Frontal cortex (tissue), 4 donors: ENCODE results near the gene STXBP3. TPM values are rescaled to one million over a fixed set of nuclear protein-coding genes. Genes with fewer than 3 reads are reported as not detected.
"Not testable (repeated sequence)": the region's sequence is repeated elsewhere in the genome, so short reads cannot be mapped to it uniquely, and the experiment has no call there.

Experiments
- DNase-seq, 2 donors: peaks; one replicate each; pipeline ENCODE4 v3.0.0; 2012; ENCODE audit warnings: low spot score in 2 of 2
- FAIRE-seq: peaks from 2 replicates; lab custom pipeline; 2012; peaks lifted over from hg19 to GRCh38; lab: Jason Lieb, UNC
- total RNA-seq: library from RNA; depleted of rRNA; stranded (reverse); fragments of >200 nt; gene quantifications from one replicate; pipeline ENCODE4 v1.2.3, GENCODE V29; 2014
- donor health status: control.
- donor health status: control.
- donor health status: control.

STXBP3 gene, protein sequence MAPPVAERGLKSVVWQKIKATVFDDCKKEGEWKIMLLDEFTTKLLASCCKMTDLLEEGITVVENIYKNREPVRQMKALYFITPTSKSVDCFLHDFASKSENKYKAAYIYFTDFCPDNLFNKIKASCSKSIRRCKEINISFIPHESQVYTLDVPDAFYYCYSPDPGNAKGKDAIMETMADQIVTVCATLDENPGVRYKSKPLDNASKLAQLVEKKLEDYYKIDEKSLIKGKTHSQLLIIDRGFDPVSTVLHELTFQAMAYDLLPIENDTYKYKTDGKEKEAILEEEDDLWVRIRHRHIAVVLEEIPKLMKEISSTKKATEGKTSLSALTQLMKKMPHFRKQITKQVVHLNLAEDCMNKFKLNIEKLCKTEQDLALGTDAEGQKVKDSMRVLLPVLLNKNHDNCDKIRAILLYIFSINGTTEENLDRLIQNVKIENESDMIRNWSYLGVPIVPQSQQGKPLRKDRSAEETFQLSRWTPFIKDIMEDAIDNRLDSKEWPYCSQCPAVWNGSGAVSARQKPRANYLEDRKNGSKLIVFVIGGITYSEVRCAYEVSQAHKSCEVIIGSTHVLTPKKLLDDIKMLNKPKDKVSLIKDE
- total RNA-seq, result 31.0 TPM

- FAIRE-seq (peak; percentile 13), DNase-seq (peak; percentile 96 to 97)
These were observed at the start of gene STXBP3 for GRCh38 chr1:108746382-108747170. STXBP3 (plus strand) TSS chr1:108746674; CDS start chr1:108746738, 64 bp downstream.

DNA sequence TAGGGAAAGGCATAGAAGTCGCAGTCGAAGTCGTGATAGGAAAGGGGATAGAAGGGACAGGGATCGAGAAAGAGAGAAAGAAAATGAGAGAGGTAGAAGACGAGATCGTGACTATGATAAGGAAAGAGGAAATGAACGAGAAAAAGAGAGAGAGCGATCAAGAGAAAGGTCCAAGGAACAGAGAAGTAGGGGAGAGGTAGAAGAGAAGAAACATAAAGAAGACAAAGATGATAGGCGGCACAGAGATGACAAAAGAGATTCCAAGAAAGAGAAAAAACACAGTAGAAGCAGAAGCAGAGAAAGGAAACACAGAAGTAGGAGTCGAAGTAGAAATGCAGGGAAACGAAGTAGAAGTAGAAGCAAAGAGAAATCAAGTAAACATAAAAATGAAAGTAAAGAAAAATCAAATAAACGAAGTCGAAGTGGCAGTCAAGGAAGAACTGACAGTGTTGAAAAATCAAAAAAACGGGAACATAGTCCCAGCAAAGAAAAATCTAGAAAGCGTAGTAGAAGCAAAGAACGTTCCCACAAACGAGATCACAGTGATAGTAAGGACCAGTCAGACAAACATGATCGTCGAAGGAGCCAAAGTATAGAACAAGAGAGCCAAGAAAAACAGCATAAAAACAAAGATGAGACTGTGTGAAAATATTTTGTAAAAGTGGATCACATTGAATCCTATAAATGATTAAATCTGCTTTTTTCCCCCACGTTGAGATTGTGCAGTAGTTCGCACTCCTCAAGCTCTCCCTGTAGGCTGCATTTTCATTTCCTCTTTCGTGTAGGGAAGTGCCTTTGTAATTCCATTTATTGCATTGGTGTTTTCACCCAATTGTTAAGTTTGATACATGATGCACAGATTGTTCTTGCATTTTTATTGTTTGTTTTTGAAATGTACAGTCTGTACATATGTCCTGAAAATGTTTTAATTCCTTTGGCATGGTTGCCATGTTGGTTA lies 46.8 kb upstream of the STXBP3 start:
- FAIRE-seq (no peak), DNase-seq (no peak)

DNA sequence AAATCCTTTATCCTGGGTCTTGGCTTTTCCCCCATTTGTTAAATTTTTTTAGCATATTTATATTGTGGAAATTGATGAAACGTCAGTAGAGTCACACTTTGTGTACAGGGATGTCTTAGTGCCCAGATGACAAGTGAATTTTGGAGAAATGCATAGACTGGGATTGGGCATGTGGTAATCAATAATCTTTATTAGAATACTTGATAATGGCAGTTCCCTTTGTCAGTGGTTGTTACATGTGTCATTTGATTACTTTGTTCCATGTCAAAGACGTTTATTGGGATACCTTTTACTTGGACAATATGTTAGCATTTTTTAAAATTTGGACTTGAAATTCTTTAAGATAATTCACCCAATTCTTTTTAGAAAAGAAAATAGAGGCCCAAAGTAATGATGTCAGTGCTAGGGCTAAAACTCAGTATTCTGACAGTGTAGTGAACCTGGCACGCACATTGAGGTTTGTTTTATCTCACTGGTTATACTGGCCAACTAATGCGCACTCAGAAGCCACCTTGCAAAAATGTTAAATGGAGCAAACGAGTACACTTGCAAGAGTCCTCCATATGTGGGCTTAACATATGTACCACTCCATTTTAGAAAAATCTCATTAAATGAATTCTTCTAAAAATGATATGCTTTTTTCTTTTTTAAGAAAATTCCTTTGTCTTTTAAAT lies 45.2 kb upstream of the STXBP3 start:
- no peak for FAIRE-seq

DNA sequence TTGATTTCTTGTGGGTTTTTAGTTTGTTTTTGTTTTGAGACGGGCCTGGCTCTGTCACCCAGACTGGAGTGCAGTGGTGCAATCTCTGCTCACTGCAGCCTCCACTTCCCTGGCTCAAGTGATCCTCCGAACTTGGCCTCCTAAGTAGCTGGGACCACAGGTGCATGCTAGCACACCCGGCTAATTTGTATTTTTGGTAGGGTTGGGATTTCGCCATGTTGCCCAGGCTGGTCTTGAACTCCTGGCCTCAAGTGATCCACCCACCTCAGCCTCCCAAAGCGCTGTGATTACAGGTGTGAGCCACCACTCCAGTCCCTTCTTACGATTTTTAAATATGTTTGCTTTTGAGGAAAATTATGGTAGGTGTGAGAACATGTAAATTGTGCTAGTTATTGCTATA lies 44.4 kb upstream of the STXBP3 start:
- FAIRE-seq, DNase-seq: not testable (repeated sequence)

More for the DNA sequence above, 45.2 kb upstream of the STXBP3 start:
- no peak for DNase-seq

DNA sequence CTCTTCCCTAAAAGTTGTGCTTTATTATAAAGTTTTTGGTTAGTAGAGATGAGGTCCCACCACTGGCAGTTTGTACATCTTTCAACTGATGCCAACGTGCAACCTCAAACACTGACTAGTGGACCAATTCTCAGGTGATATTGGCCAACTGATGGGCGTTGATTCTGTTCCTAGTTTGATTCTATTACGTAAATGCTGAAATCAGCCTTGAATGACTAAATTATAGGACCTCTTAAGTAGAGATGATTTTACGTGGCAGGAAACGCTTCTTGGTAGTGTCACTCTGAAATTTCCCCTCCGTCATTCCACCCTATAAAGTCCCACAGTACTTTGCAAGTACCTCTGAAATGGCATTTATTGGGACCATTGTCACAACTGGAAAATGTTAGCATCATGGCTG lies 42.5 kb upstream of the STXBP3 start:
- no peak for FAIRE-seq
- DNase-seq, result no peak

- no peak for FAIRE-seq
- no peak for DNase-seq
These were observed 42.0 kb upstream of the STXBP3 start for GRCh38 chr1:108704496-108704895.

DNA sequence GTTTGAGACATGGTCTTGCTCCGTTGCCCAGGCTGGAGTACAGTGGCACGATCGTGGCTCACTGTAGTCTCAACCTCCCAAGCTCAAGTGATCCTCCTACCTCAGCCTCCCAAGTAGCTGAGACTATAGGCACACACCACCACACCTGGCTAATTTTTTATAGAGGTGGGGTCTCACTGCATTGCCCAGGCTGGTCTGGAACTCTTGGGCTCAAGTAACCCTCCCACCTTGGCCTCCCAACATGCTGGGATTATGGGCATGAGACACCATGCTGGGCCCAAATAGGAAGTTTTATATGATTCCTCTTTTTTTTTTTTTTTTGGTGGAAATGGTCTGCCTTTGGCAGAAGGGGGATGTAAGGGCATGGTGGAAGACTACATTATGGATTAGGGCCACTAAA lies 39.8 kb upstream of the STXBP3 start:
- FAIRE-seq (no peak), DNase-seq (no peak)

GRCh38 chr1:108708691-108709660 lies 37.5 kb upstream of the STXBP3 start:
- no peak for FAIRE-seq
- DNase-seq, result no peak

GRCh38 chr1:108712606-108713150 lies 33.8 kb upstream of the STXBP3 start, which contains the start of gene FNDC7:
FNDC7 (plus strand) TSS chr1:108712908; CDS start chr1:108712934, 26 bp downstream.
- FAIRE-seq (no peak), DNase-seq (no peak)

- FAIRE-seq (no peak), DNase-seq (no peak)
These were observed 30.5 kb upstream of the STXBP3 start for GRCh38 chr1:108715932-108716331.

- FAIRE-seq (no peak), DNase-seq (no peak)
These were observed 29.8 kb upstream of the STXBP3 start for GRCh38 chr1:108716437-108717230.

DNA sequence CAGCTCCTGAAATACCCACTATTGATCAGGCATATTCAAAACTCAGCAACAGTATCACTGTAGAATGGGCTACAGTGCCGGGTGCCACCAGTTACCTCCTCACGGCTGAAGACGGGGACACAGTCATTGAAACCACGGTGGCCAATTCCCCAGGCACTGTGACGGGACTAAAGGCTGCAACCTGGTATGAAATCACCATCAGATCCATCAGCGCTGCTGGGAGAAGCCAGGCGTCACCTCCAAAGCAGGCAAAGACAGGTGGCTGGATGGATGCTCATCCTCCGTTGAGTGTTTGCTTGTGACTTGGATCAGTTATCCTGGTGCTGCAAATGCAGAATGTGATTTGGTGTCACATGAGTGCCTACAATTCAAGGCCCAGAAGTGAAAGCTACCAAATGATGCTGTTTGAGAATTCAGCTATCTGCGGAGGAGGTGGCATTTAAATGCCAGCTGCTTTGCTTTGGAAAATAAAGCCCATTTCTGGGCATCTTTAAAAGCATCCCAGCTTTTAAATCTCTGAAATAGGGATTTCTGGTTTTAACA lies 28.6 kb upstream of the STXBP3 start:
- no peak for FAIRE-seq
- no peak for DNase-seq

GRCh38 chr1:108718927-108719655 lies 27.4 kb upstream of the STXBP3 start:
- FAIRE-seq, result no peak
- no peak for DNase-seq

GRCh38 chr1:108719656-108720435 lies 26.6 kb upstream of the STXBP3 start:
- DNase-seq, result no peak
- no peak for FAIRE-seq

DNA sequence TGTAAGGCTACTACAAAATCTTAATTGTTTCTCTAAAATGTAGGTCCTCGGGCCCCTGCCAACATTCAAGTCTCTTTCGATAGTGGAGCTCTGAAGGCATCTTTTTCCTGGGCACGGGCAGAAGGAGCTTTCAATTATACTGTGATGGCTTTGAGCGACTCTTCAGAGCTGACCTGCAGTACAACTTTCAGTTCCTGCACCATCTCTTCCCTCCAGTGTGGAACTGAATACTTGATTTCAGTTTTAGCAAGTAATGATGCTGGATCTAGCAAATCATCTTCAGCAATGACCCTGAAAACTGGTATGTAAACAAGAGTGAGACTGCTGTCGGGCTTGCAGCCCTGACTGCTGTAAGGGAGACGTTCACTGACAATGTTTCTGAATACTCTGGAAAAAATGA lies 24.2 kb upstream of the STXBP3 start:
- DNase-seq (no peak), FAIRE-seq (no peak)
